HepG2 (cell line): ENCODE data around the gene SOCS1. TPM values are rescaled to one million over a fixed set of nuclear protein-coding genes. Genes with fewer than 3 reads are reported as not detected.
A peak's percentile ranks its signal among the peaks of the same experiment; 100 is the strongest.

Experiments
- ATRX ChIP-seq: sonication (generic); formaldehyde crosslinking; IDR thresholded peaks from 2 replicates; pipeline ENCODE4 v1.4.0; 2020; ENCODE audit warnings: missing genetic modification reagents, borderline replicate concordance
- GATAD2A ChIP-seq: IDR thresholded peaks from 2 replicates; pipeline ENCODE4 v1.6.1; 2016
- GLI4 ChIP-seq: sonication (generic); formaldehyde crosslinking; IDR thresholded peaks from 2 replicates; pipeline ENCODE4 v1.5.1; 2020; ENCODE audit warnings: missing genetic modification reagents, mild to moderate bottlenecking, moderate library complexity, borderline replicate concordance
- HOMEZ ChIP-seq: IDR thresholded peaks from 2 replicates; pipeline ENCODE4 v1.6.1; 2016; ENCODE audit warnings: low read depth
- MAFG ChIP-seq: sonication (generic); formaldehyde crosslinking; IDR thresholded peaks from 2 replicates; pipeline ENCODE4 v1.5.1; 2020; ENCODE audit warnings: mild to moderate bottlenecking, missing genetic modification reagents
- MEIS1 ChIP-seq: sonication (generic); formaldehyde crosslinking; IDR thresholded peaks from 2 replicates; pipeline ENCODE4 v1.9.0; 2021; ENCODE audit warnings: mild to moderate bottlenecking, missing genetic modification reagents, moderate library complexity, borderline replicate concordance
- PRMT3 ChIP-seq: sonication (generic); formaldehyde crosslinking; IDR thresholded peaks from 2 replicates; pipeline ENCODE4 v1.8.1; 2022; ENCODE audit warnings: low read depth, mild to moderate bottlenecking, moderate library complexity, missing genetic modification reagents, borderline replicate concordance
- RAD51 ChIP-seq: fragments of 450-650 bp; IDR thresholded peaks from 2 replicates; pipeline ENCODE4 v1.6.1; 2016; ENCODE audit warnings: borderline replicate concordance
- RNF2 ChIP-seq: fragments of 450-650 bp; conservative IDR thresholded peaks from 2 replicates; pipeline ENCODE4 v1.6.1; 2016; ENCODE audit warnings: low read depth
- TARDBP ChIP-seq: sonication (generic); formaldehyde crosslinking; IDR thresholded peaks from 2 replicates; pipeline ENCODE4 v1.8.0; 2022; ENCODE audit warnings: mild to moderate bottlenecking, missing genetic modification reagents
- ZBTB43 ChIP-seq: sonication (generic); formaldehyde crosslinking; conservative IDR thresholded peaks from 2 replicates; pipeline ENCODE4 v1.4.0; 2020; ENCODE audit warnings: missing genetic modification reagents
- ZMYM2 ChIP-seq: sonication (generic); formaldehyde crosslinking; IDR thresholded peaks from 2 replicates; pipeline ENCODE4 v1.8.0; 2022; ENCODE audit warnings: mild to moderate bottlenecking, missing genetic modification reagents
- ZNF101 ChIP-seq: sonication (generic); formaldehyde crosslinking; IDR thresholded peaks from 2 replicates; pipeline ENCODE4 v1.4.0; 2020; ENCODE audit warnings: mild to moderate bottlenecking, low read depth, missing genetic modification reagents, borderline replicate concordance
- ZNF275 ChIP-seq: sonication (generic); formaldehyde crosslinking; IDR thresholded peaks from 2 replicates; pipeline ENCODE4 v1.8.0; 2022; ENCODE audit warnings: missing genetic modification reagents, mild to moderate bottlenecking, inconsistent platforms, borderline replicate concordance
- ZNF441 ChIP-seq: sonication (generic); formaldehyde crosslinking; IDR thresholded peaks from 2 replicates; pipeline ENCODE4 v1.7.0; 2021; ENCODE audit warnings: missing genetic modification reagents, borderline replicate concordance
- ZNF556 ChIP-seq: sonication (generic); formaldehyde crosslinking; IDR thresholded peaks from 2 replicates; pipeline ENCODE4 v1.4.0; 2020; ENCODE audit warnings: mild to moderate bottlenecking, missing genetic modification reagents, borderline replicate concordance
- ZNF710 ChIP-seq: sonication (generic); formaldehyde crosslinking; IDR thresholded peaks from 2 replicates; pipeline ENCODE4 v1.5.0; 2020; ENCODE audit warnings: mild to moderate bottlenecking, missing genetic modification reagents, borderline replicate concordance
- ZNF724P ChIP-seq: sonication (generic); formaldehyde crosslinking; IDR thresholded peaks from 2 replicates; pipeline ENCODE4 v1.8.0; 2022; ENCODE audit warnings: missing genetic modification reagents, borderline replicate concordance
- ZNF749 ChIP-seq: sonication (generic); formaldehyde crosslinking; IDR thresholded peaks from 2 replicates; pipeline ENCODE4 v1.8.0; 2022; ENCODE audit warnings: mild to moderate bottlenecking, missing genetic modification reagents, moderate library complexity, borderline replicate concordance
- ZSCAN25 ChIP-seq: sonication (generic); formaldehyde crosslinking; IDR thresholded peaks from 2 replicates; pipeline ENCODE4 v1.8.0; 2022; ENCODE audit warnings: mild to moderate bottlenecking, missing genetic modification reagents
- polyA plus RNA-seq, 8 experiments: library from polyadenylated mRNA; depleted of rRNA in 3 of 8; stranded (reverse) in 7 of 8; unstranded in 1 of 8; fragments of >200 nt; fragmentation: Illumina TruSeq in 4 of 8; extraction: Trizol in 4 of 8; gene quantifications; 2 replicates each; pipeline versions ENCODE4 v1.2.1 to v1.2.3, GENCODE V29; 2011 to 2016; ENCODE audit warnings: low read depth in 4 of 8, missing spikeins in 1 of 8, mixed read lengths in 1 of 8; ENCODE audit not compliant: insufficient read depth in 1 of 8
- total RNA-seq, 5 experiments: library from RNA; depleted of rRNA; stranded (reverse); fragments of >200 nt; fragmentation: Illumina TruSeq; extraction: Trizol; gene quantifications; 2 replicates each; pipeline ENCODE4 v1.2.3, GENCODE V29; 2016; ENCODE audit warnings: low read depth in 1 of 5
- TF ChIP-seq, protein P1 (sequence below): IDR thresholded peaks from 2 replicates; pipeline ENCODE4 v1.6.1; 2018; ENCODE audit warnings: missing genetic modification reagents

SOCS1 gene
- total and polyA plus RNA-seq, 2 of the 13 experiments (the other 11 are each of a cell fraction or from before 2014, with no cell fraction given): 5.3 to 6.3 TPM

GRCh38 chr16:11255737-11256660, at the start of gene SOCS1 (continued):
- TF ChIP-seq HOMEZ (no peak), ZMYM2 (no peak), ZNF724P (CRISPR knock-in tag) (no peak), RAD51 (no peak), TARDBP (CRISPR knock-in tag) (peak; percentile 76), GATAD2A (no peak), ZNF441 (CRISPR knock-in tag) (peak; percentile 60; the same call in 1 of the 2 replicates), RNF2 (no peak), ATRX (no peak), ZNF556 (CRISPR knock-in tag) (0 out of 2 replicates have a peak, but pooled peaks have one; percentile 59), PRMT3 (CRISPR knock-in tag) (0 out of 2 replicates have a peak, but pooled peaks have one; percentile 77), GLI4 (CRISPR knock-in tag) (no peak), ZNF275 (CRISPR knock-in tag) (peak; percentile 90), ZSCAN25 (no peak; the same call in 1 of the 2 replicates), MAFG (CRISPR knock-in tag) (no peak), ZBTB43 (CRISPR knock-in tag) (peak; percentile 41; the same call in 1 of the 2 replicates), ZNF710 (CRISPR knock-in tag) (no peak; the same call in 1 of the 2 replicates), ZNF749 (CRISPR knock-in tag) (peak; percentile 21), MEIS1 (CRISPR knock-in tag) (no peak), ZNF101 (CRISPR knock-in tag) (no peak; the same call in 1 of the 2 replicates)
- TF ChIP-seq, protein P1, sequence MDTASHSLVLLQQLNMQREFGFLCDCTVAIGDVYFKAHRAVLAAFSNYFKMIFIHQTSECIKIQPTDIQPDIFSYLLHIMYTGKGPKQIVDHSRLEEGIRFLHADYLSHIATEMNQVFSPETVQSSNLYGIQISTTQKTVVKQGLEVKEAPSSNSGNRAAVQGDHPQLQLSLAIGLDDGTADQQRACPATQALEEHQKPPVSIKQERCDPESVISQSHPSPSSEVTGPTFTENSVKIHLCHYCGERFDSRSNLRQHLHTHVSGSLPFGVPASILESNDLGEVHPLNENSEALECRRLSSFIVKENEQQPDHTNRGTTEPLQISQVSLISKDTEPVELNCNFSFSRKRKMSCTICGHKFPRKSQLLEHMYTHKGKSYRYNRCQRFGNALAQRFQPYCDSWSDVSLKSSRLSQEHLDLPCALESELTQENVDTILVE (CRISPR knock-in tag): peak; percentile 17; the same call in 1 of the 2 replicates
